CD4-positive, alpha-beta T cell treated with Interferon gamma for 1 hour (primary cell): ENCODE data around the gene DPP3.
A peak's percentile ranks its signal among the peaks of the same experiment; 100 is the strongest.
"Not testable (repeated sequence)": the region's sequence is repeated elsewhere in the genome, so short reads cannot be mapped to it uniquely, and the experiment has no call there.

Experiments used
- DNase-seq: peaks from one replicate; pipeline ENCODE4 v3.0.0-alpha.2; 2020

The DPP3 gene

GRCh38 chr11:66539170-66539869 lies 59.1 kb downstream of the DPP3 start:
- DNase-seq, result no peak

DNA sequence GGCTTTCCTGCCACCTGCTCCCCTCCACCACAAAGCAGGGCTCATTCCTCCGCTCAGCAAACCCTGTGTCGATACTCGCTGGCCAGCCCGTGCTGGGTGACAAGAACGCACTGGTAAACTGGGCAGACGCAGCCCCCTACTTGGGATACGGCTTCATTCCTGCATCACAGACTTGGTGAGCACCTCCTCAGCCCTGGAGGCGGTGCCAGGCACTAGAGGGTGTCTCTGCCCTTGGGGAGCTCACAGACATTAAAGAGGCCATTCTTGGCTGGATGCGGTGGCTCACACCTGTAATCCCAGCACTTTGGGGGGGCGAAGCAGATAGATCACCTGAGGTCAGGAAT lies 59.6 kb downstream of the DPP3 start:
- DNase-seq, result no peak

DNA sequence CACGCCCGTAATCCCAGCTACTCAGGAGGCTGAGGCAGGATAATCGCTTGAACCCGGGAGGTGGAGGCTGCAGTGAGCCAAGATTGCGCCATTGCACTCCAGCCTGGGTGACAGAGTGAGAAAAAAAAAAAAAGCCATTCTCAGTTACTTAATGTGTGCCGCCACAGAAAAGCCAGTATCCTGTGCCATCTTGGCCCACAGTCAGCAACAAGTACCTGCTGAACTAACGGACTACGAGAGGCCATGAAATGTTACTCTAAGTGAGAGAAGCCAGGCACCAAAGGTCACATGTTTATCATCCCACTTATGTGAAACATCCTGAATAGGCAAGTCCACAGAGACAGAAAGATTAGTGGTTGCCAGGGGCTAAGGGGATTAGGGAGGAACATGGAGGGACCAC lies 60.4 kb downstream of the DPP3 start:
- not testable (repeated sequence) for DNase-seq

GRCh38 chr11:66541892-66542291 lies 61.7 kb downstream of the DPP3 start:
- no peak for DNase-seq

DNA sequence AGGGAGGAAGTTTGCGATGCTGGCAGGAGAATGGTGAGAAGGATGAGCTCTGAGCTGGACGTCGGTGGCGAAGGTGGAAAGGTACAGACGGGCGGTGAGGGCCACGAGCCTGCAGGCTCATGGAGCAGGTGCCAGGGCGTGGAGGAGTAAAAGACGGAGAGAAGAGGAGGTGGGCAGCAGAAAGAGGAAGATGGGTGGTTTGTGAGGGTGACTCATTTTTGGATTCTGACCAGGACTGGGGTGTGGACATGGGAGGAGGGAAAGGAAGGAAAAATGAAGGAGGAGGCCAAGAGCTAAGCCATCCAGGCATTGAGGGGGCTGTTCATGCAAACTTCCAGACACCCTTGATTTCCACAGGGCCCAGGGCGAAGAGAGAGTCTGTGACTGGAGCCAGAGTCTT lies 62.1 kb downstream of the DPP3 start:
- no peak for DNase-seq

DNA sequence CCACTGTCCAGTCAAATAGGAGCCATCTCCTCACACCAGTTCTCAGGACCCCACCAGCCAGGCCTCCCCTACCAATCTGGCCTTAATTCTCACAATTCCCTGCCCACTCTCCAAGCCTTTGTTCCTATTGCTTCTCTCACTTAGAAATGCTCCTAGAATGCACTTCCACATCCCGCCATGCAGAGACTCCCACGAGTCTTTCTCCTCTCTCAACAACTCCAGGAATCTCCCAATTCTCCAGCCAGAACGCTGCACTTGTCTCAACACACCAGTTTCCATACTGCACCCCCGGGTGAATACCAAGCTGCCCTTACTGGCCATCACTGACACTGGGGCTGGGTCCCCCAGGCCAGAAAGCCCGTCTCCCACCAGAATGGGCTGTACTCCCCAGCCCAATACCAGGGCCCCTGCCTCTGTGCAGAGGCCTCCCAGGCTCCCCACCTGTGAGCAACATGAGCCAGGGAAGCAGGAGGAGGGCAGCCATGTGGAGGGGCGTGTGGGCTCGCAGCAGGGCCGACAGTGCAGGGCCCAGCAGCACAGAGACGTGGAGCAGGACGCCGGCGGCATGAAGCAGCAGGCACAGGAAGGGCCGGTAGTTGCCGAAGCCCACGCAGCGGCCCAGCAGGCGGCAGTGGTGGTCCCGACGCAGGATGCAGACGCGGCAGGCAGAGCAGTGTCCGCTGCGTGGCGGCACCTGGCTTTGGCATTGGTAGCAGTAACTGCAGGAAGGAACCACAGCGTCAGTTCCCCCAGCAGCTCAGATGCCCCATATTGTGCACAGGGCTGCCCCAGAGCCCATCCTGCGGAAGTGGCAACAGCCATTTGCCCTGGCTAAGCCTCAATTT lies 63.3 kb downstream of the DPP3 start:
- peak; percentile 79 for DNase-seq

GRCh38 chr11:66544952-66545351 lies 64.7 kb downstream of the DPP3 start:
- not testable (repeated sequence) for DNase-seq

DNA sequence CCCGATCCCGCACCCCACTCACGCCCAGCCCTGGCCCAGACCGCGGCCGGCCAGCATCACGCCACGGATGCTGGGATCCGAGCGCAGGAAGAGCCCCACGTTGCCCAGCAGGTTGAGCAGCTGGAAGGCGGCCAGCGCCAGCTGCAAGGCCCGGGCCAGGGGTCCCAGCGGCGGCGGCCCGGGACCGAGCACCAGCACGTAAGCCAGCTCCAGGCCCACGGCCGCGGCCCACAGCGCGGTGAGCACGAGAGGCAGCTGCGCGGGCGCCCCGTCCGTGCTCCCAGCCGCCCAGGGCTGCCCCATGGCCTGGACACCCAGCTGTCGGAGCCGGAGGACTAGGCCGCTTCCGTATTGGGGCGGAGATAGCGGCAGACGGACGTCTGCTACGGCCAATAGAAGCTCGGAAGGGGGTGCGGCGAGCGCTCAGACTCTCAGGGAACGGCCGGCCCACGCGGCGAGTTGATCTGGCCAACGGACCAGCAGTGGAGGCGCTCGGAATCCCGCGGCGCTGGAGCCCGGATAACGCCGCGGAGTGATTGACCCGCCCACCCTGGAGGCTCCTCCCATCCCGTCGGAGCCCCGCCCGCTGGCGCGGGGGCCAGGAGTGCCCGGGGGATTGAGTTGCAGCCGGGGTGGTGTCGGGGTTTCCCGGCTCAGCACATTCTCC lies 65.6 kb downstream of the DPP3 start, which contains the start of gene ZDHHC24:
ZDHHC24 (minus strand) TSS at position 348 of the 667 bp plus-strand sequence; CDS start at position 303, 45 bp downstream.
- peak; percentile 89 for DNase-seq

GRCh38 chr11:66546368-66546965 lies 66.2 kb downstream of the DPP3 start, which contains the start of gene ACTN3:
Gene ACTN3, plus strand, starts transcription at chr11:66546903. Its CDS starts 35 bp downstream, at chr11:66546938.
- no peak for DNase-seq

DNA sequence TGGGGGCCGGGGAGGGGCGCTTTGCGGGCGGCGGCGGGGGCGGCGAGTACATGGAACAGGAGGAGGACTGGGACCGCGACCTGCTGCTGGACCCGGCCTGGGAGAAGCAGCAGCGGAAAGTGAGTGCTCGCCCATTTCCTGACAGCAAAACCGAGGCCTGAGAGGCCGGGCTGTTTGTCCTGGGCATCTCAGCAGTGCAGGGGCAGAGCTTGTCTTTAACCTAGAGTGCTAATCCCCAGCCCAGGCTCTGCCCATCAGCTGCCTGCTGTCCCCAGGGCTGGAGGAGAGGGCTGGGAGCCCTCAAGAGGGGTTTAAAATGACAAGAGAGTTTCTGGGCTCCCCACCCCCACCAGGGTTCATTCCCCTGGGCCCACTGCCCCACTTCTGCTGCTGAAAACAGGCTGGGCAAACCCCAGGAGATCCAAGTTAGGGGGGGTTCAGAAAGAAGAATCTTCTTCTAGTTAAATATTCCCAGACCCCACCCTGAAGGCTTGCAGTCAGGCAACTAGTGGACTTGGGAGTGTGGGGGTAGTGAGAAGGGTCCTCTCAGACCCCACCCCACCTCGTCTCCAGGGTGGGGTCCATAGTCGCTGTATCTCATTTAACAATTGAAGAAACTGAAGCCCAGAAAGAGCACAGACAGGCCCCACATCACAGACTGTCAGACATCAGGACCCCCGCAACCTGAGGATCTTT lies 66.9 kb downstream of the DPP3 start:
- no peak for DNase-seq

GRCh38 chr11:66547662-66548009 lies 67.4 kb downstream of the DPP3 start:
- DNase-seq, result no peak

DNA sequence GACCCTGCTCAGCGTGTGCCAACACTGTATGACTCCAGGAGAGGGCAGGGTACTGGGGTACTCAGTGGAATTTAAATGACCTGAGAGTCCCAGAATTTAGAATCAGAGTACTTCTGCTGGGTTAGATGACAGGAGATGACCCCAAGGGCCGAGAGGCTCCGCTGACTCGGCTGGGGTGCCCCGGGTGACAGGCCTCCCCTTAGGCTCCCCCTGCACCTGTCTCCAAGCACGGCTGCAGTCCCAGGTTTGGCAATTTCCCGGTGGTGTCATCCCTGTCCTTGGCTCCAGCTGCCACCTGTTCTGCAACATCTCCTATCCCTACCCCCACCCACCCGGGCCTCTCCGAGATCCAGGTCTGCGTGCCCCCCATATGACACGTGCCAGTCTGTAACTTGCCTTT lies 67.8 kb downstream of the DPP3 start:
- no peak for DNase-seq

DNA sequence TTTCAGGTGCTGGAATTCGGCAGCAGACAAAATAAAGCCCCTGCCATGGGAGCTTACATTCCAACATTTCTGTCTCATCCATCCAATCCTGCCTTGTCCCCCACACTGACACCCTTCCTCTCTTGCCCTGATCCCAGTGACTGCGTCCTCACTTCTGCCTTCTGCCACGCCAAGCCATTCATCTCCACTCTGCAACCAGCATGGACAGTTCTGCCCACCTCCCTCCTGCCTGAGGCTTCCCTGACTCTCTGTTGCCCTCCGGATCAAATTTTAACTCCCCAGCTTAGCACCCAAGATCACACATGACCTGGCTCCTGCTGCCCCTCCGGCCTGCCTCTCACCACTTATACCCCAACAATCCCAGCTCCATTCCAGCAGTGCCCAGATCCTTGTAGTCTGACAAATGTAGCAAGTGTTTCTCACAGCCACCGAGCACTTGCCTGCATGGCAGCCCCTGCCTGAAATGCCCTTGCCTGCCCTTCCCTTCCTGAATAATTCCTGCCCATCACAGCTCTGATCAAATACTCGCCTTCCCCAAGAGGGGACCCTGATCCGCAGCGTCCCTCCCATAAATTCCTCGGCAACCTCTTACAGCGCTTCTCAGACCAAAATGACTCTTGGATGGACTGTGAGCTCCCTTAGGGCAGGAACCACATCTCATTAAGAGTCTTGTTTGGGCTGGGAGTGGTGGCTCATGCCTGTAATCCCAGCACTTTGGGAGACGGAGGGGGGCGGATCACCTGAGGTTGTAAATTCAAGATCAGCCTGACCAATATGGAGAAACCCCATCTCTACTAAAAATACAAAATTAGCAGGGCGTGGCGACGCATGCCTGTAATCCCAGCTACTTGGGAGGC lies 68.8 kb downstream of the DPP3 start:
- DNase-seq, result no peak

DNA sequence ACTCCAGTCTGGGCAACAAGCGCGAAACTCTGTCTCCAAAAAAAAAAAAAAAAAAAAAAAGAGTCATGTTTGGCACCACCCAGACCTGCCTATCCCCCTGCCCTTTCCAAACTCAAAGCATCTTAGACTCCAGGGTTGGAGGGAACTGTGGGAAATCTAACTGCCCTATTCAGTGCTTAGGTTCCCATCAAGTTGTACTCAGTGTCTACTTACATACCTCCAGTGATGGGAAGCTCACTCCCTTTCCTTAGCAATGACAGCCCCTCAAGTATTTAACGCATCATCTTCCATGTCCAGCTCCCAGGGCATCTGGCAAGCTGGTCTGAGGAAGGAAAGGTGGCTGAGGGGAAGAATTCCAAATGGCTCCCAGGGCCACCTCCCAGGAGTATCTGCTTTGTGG lies 69.5 kb downstream of the DPP3 start:
- no peak for DNase-seq

GRCh38 chr11:66550887-66551286 lies 70.7 kb downstream of the DPP3 start:
- no peak for DNase-seq

- DNase-seq, result no peak
Measured at GRCh38 chr11:66554602-66555001, 74.4 kb downstream of the DPP3 start.

- no peak for DNase-seq
Measured at GRCh38 chr11:66555416-66555815, 75.2 kb downstream of the DPP3 start.

DNA sequence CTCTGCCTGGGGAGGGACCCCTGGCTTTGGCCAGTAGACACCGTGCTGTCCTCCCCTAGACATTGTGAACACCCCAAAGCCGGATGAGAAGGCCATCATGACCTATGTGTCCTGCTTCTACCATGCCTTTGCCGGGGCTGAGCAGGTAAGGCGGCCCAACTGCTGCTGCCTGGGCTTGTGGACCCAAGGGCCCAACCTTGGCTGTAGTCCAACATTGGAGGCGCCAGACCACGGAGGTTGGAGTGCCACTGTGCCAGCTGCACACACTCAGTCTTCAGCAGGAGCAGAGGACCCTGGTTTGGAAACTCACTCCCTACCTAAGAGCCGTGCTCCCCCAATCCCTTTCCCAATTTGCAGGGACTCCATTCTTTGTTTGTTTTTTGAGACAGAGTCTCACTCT lies 75.9 kb downstream of the DPP3 start:
- DNase-seq, result no peak

- no peak for DNase-seq
Measured at GRCh38 chr11:66557733-66558326, 77.6 kb downstream of the DPP3 start.
